Neural progenitor cell (in vitro differentiated cells): ENCODE data around the gene ASCC2. TPM values are rescaled to one million over a fixed set of nuclear protein-coding genes. Genes with fewer than 3 reads are reported as not detected.

Source experiments
- DNase-seq: peaks from one replicate; pipeline ENCODE4 v3.0.0-alpha.2; 2016; ENCODE audit warnings: low spot score
- H2AFZ ChIP-seq: fragments of 200-600 bp; sonication (generic); replicated peaks from 2 replicates; pipeline ENCODE4 v1.6.1; 2016; ENCODE audit warnings: antibody characterized with exemption
- H3F3A ChIP-seq: fragments of 200-600 bp; sonication (generic); 2 replicates; pipeline ENCODE4 v1.6.1; 2016; ENCODE audit warnings: antibody characterized with exemption, low read depth
- H3K27ac ChIP-seq: fragments of 200-600 bp; sonication (generic); 2 replicates; pipeline ENCODE4 v1.5.1; 2016; ENCODE audit warnings: mild to moderate bottlenecking
- H3K27me3 ChIP-seq: fragments of 200-600 bp; sonication (generic); 2 replicates; pipeline ENCODE4 v1.6.1; 2016; ENCODE audit warnings: mild to moderate bottlenecking, moderate library complexity
- H3K36me3 ChIP-seq: fragments of 200-600 bp; sonication (generic); 2 replicates; pipeline ENCODE4 v1.5.1; 2016
- H3K4me1 ChIP-seq: fragments of 200-600 bp; sonication (generic); 2 replicates; pipeline ENCODE4 v1.6.1; 2016; ENCODE audit warnings: mixed run types
- H3K4me2 ChIP-seq: fragments of 200-600 bp; sonication (generic); 2 replicates; pipeline ENCODE4 v1.6.1; 2016
- H3K4me3 ChIP-seq: fragments of 200-600 bp; sonication (generic); 2 replicates; pipeline ENCODE4 v1.5.1; 2016
- H3K79me2 ChIP-seq: fragments of 200-600 bp; sonication (generic); 2 replicates; pipeline ENCODE4 v1.6.1; 2016; ENCODE audit warnings: low read depth
- H3K9ac ChIP-seq: fragments of 200-600 bp; sonication (generic); 2 replicates; pipeline ENCODE4 v1.6.1; 2016
- H3K9me3 ChIP-seq: fragments of 200-600 bp; sonication (generic); 2 replicates; pipeline ENCODE4 v1.5.1; 2016; ENCODE audit warnings: low read depth
- H4K20me1 ChIP-seq: fragments of 200-600 bp; sonication (generic); 2 replicates; pipeline ENCODE4 v1.6.1; 2016; ENCODE audit warnings: low read depth
- H3K27ac Mint-ChIP-seq: 3 replicates; pipeline ENCODE4 v1.8.0; 2021; ENCODE audit warnings: mixed read lengths
- H3K27me3 Mint-ChIP-seq: 2 replicates; pipeline ENCODE4 v1.8.0; 2022; ENCODE audit warnings: low read depth, mild to moderate bottlenecking, inconsistent platforms, moderate library complexity, mixed read lengths; ENCODE audit not compliant: insufficient read depth
- H3K36me3 Mint-ChIP-seq: 3 replicates; pipeline ENCODE4 v1.8.0; 2021; ENCODE audit warnings: mixed read lengths
- H3K4me1 Mint-ChIP-seq: 3 replicates; pipeline ENCODE4 v1.8.0; 2021; ENCODE audit warnings: mixed read lengths
- H3K4me3 Mint-ChIP-seq: 3 replicates; pipeline ENCODE4 v1.8.0; 2021; ENCODE audit warnings: mild to moderate bottlenecking, moderate library complexity, mixed read lengths
- H3K9me3 Mint-ChIP-seq: 3 replicates; pipeline ENCODE4 v1.8.0; 2020; ENCODE audit warnings: mixed read lengths
- CTCF ChIP-seq: fragments of 200-600 bp; sonication (generic); IDR thresholded peaks from 2 replicates; pipeline ENCODE4 v1.5.1; 2017; ENCODE audit warnings: antibody characterized with exemption, mild to moderate bottlenecking
- EZH2 ChIP-seq: fragments of 200-600 bp; sonication (generic); IDR thresholded peaks from 2 replicates; pipeline ENCODE4 v1.6.1; 2017; ENCODE audit warnings: antibody characterized with exemption, mild to moderate bottlenecking, moderate library complexity
- EZH2phosphoT487 ChIP-seq: fragments of 200-600 bp; sonication (generic); IDR thresholded peaks from 2 replicates; pipeline ENCODE4 v1.6.1; 2017; ENCODE audit warnings: antibody characterized with exemption
- total RNA-seq: library from RNA; depleted of rRNA; stranded (reverse); fragments of >200 nt; gene quantifications from 2 replicates; pipeline ENCODE4 v1.2.3, GENCODE V29; 2015; ENCODE audit warnings: low replicate concordance

The ASCC2 gene
- total RNA-seq, 1 donor from 2014 or later: 16.1 TPM

DNA sequence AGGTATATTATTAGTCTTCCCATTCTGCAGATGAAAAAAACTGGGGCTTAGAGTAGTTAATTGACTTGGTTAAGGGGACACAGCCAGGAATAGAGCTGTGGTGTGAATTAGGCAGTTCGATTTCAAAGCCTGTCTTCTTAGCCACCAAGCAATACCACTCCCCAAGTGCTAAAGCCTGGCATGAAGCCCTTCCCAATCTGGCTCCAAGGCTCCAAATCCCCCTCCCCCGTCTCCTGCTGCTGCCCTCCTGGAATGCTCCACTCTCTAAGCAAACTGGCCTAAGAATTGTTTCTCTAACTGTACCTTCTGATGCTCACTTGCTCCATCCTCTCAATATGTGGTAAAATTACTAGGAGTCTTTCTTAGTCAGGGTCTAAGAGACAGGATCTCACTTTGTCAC, 18.6 kb downstream of the ASCC2 start:
- Mint-ChIP-seq H3K9me3 (no peaks in the 10 kb centered on the region), H3K27ac (no peak overlapping the region), H3K27me3 (peaks cover 4% of the 10 kb centered on the region), H3K4me1 (peaks cover 3% of the 10 kb centered on the region), H3K36me3 (peaks cover 29% of the 10 kb centered on the region), H3K4me3 (no peak overlapping the region)
- Histone ChIP-seq H3K27ac (no peak overlapping the region), H4K20me1 (no peaks in the 10 kb centered on the region), H3K4me1 (peaks cover 6% of the 10 kb centered on the region), H3F3A (no peaks in the 10 kb centered on the region), H3K9me3 (no peaks in the 10 kb centered on the region), H3K79me2 (no peaks in the 10 kb centered on the region), H3K4me2 (no peak overlapping the region), H2AFZ (no peak overlapping the region), H3K36me3 (no peaks in the 10 kb centered on the region), H3K4me3 (no peak overlapping the region), H3K9ac (no peak overlapping the region), H3K27me3 (no peaks in the 10 kb centered on the region)
- DNase-seq: no peak
- TF ChIP-seq EZH2phosphoT487 (no peak), EZH2 (no peak), CTCF (no peak)

GRCh38 chr22:29817724-29818123, 20.4 kb downstream of the ASCC2 start:
- no peak for DNase-seq
- H3K27ac ChIP-seq: no peak overlapping the region
- peaks cover 4% of the 10 kb centered on the region for H3K27me3 Mint-ChIP-seq
- no peaks in the 10 kb centered on the region for H4K20me1 ChIP-seq
- H3F3A ChIP-seq: no peaks in the 10 kb centered on the region
- no peaks in the 10 kb centered on the region for H3K27me3 ChIP-seq
- H3K4me3 Mint-ChIP-seq: no peak overlapping the region
- no peaks in the 10 kb centered on the region for H3K36me3 ChIP-seq
- H3K4me1 ChIP-seq: peaks cover 6% of the 10 kb centered on the region
- no peak overlapping the region for H2AFZ ChIP-seq
- H3K4me2 ChIP-seq: no peak overlapping the region
- no peak overlapping the region for H3K27ac Mint-ChIP-seq
- no peaks in the 10 kb centered on the region for H3K9me3 Mint-ChIP-seq
- TF ChIP-seq CTCF: no peak
- TF ChIP-seq EZH2phosphoT487: no peak
- TF ChIP-seq EZH2: no peak
- H3K79me2 ChIP-seq: no peaks in the 10 kb centered on the region
- no peak overlapping the region for H3K4me3 ChIP-seq
- H3K36me3 Mint-ChIP-seq: peaks cover 27% of the 10 kb centered on the region
- H3K9ac ChIP-seq: no peak overlapping the region
- no peaks in the 10 kb centered on the region for H3K9me3 ChIP-seq
- H3K4me1 Mint-ChIP-seq: peaks cover 3% of the 10 kb centered on the region

- Mint-ChIP-seq H3K27ac (peak overlapping the region; percentile 21), H3K4me1 (peaks cover 6% of the 10 kb centered on the region)
Observed at GRCh38 chr22:29816980-29817379, 21.1 kb downstream of the ASCC2 start.

More at GRCh38 chr22:29816980-29817379, 21.1 kb downstream of the ASCC2 start:
- Histone ChIP-seq H3K9ac (no peak overlapping the region), H3K79me2 (no peaks in the 10 kb centered on the region), H3K36me3 (no peaks in the 10 kb centered on the region), H3K4me1 (peaks cover 6% of the 10 kb centered on the region), H3K27ac (no peak overlapping the region), H2AFZ (no peak overlapping the region), H4K20me1 (no peaks in the 10 kb centered on the region), H3K4me3 (no peak overlapping the region), H3F3A (no peaks in the 10 kb centered on the region), H3K9me3 (no peaks in the 10 kb centered on the region), H3K4me2 (no peak overlapping the region), H3K27me3 (no peaks in the 10 kb centered on the region)
- Mint-ChIP-seq H3K36me3 (peaks cover 30% of the 10 kb centered on the region), H3K27me3 (peaks cover 6% of the 10 kb centered on the region), H3K9me3 (no peaks in the 10 kb centered on the region), H3K4me3 (no peak overlapping the region)
- no peak for TF ChIP-seq EZH2phosphoT487
- TF ChIP-seq CTCF: no peak
- no peak for TF ChIP-seq EZH2
- DNase-seq: no peak
